HG02759 (cell line): ENCODE results near the gene SNX12.
A peak's percentile ranks its signal among the peaks of the same experiment; 100 is the strongest.

Experiments used
- ATAC-seq: cut with Tn5 transposase; IDR thresholded peaks from one replicate; pipeline ENCODE4 v1.9.1; 2021; ENCODE audit warnings: mild to moderate bottlenecking, moderate library complexity; ENCODE audit not compliant: unreplicated experiment

SNX12 gene

DNA sequence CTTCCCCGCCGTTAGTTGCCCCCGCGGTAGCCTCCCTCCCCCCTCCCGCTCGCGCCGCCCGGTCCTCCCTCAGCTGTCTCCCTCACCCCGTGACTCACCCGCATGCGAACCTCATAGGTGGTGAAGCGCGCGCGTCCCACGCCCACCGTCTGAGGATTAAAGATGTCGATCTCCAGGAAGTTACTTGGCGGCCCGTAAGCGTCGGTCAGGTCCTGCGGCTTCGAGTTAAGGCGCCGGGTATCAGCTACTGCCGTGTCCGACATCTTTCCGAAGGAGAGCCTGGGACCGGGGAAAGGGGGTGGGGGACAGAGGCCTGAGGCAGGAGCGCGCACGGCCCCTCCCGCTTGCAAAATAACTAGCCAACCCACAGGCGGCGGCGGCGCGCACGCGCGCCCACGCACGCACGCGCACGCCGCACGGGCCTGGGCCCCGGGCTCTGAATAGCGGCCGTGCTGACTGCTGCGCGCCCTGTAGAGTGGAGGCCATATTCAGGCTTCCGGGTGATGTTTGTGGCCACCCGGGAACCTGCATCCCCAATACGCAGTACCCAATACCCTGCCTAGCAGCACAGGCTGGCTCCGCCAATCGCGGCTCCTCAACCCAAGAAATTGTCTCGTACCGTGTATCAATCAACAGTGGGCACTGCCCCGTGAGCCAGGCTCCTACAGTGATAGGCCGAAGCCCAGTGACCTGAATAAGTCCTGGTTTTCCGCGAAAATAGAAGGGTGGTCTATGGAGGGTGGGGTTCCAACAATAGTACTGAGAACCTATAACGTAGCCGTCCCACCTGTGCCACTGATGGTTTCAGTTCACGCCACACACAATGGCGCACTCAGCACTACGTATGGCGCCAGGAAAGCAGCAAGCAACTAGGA, at the start of gene SNX12:
Gene SNX12, minus strand, starts transcription at position 291 of the 875 bp plus-strand sequence. Its CDS starts 28 bp downstream, at position 263.
- ATAC-seq = peak; percentile 94

DNA sequence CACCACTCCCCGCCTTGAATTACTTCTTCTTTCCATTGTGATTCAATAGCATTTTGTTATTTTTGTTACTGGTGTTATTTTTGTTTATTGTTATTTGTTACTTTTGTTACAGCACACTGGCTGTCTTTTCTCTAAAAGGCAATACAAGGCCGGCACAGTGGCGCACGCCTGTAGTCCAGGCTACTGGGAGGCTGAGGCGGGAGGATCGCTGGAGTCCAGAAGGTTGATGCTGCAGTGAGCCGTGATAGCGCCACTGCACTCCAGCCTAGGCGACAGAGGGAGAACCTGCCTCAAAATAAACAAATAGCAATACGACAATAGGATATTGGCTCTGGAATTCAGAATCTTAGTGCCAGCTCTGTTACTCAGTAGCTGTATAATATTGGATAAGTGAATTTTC, 49.2 kb upstream of the SNX12 start:
- no peak for ATAC-seq

DNA sequence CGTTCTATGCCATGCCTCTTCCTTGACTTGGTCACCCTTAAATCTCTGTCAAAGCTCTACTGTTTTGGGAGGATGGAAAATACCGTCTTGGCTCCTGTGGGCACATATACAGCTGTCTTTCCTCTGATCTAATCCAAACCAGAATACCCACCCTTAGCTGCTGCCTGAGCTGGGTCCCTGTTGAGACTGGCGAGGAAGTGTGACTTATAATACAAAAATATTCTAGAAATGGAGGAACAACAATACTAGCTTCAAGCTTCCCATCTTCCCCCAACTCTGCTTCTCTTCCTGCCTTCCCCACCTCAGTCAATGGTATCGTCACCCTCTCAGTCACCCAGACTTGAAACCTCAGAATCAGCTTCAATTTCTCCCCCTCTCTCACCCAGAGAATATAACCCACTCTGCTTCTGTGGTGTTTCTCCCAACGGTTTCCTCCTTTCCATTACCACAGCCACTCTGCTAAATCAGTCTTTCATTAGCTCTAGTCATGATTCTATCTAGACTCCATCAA, 43.8 kb upstream of the SNX12 start:
- peak; percentile 30 for ATAC-seq

DNA sequence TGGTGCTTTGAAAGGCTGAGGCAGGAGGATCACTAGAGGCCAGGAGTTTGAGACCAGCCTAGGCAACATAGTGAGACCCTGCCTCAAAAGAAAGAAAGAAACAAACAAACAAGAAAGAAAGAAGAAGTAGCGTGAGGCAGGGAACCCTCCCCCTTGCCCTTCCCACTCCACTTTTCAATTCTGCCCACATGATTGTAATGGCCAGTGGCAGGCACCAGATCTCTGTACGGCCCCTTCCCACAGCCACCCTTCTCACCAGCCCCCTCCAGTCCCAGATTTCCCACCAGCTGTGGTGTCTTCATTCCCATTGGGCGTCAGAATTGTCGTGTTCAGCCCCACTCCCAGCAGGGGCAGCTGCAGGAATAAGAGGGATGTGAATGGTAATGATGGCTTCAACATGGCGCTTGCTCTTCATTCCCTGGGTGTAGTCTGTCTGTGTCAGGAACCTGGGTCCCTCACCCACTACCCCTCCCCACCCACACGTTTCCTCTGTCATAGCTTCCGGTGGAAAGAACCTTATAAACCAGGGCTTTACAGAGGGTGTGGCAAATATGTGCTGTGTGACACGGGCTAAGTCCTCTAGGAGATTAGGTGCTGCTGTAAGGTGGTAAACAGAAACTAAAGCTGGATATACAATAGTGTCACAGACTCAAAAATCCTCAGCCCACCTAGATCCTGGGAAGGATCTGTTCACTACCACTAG, 43.2 kb upstream of the SNX12 start, which contains the start of gene IL2RG:
Gene IL2RG, minus strand, starts transcription at position 437 of the 703 bp plus-strand sequence. Its CDS starts 38 bp downstream, at position 399.
- ATAC-seq = peak; percentile 96

DNA sequence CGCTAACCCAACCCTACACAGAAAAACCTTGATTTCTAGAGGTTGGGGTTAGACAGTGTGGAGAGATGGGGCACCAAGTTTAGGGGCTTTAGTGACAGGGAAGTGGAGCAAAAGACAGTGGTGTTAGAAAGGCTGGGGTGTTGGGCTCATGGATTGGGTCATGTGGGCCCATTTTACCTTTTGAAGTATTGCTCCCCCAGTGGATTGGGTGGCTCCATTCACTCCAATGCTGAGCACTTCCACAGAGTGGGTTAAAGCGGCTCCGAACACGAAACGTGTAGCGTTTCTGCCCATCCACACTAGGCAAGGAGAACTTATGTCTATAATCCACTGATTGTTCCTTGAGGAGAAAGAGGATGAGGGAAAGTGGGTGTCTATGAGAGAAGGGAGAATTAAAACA, 40.9 kb upstream of the SNX12 start:
- ATAC-seq = no peak

DNA sequence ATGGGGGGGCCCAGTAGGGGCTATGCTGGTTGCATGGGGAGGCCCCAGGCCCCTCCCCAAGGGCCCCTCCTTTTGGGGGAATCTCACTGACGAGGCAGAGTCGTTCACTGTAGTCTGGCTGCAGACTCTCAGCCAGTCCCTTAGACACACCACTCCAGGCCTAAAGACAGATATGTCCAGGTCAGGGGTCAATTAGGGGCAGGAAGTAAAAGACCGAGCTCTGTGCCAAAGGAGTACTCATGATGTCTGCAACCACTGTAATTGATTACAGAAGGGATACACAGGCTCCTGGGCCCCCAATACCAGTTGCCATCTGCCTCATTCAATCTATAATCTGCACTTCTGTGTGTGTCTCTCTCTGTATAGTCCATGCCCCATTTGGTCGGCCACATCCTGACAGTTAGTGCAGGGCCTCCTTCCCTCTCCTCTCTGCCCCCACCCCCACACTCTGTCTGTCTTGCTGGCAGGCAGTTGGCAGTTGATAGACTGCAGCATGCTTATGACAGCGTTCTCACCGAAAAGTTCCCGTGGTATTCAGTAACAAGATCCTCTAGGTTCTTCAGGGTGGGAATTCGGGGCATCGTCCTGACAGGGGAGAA, 39.7 kb upstream of the SNX12 start:
- ATAC-seq = no peak

DNA sequence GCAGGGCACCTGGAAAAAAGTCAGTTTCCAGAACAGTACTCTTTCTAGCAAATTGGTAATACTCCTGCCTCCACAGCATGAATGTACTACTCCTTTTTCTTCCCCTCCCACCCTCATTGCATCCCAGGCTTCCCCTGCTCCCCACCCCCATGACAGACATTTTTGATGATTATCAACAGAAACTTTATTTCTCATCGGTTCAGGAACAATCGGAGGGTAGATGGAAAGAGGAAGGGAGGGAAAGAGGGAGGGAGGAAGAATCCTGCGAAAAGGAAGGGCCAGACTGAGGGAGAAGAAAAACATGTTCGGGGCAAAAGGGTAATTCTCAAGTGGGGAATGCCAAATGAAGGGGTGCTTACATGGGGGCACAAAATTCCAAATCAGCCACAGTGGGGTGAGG, 39.1 kb upstream of the SNX12 start:
- no peak for ATAC-seq

DNA sequence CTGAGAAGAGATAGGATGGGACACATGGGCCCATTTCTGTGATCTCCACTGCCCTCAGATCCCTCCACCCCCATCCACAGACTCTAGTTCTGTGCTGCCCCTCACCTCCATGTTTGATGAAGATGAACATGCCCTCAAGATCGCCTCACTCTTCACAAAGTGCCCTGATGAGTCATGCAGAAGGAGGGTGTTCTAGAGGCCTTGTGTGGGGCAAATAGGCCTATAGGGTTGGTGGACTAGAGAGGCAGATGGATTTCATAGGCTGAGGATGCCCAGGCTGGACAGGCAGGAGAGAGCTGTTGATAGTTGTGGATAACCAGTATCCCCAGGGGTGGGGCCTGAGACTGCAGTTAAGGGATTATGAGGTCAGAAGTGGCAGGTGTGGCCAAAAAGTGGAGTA, 38.3 kb upstream of the SNX12 start, which contains the start of gene CXorf65:
Gene CXorf65, minus strand, starts transcription at position 314 of the 400 bp plus-strand sequence. Its CDS starts 184 bp downstream, at position 130.
- ATAC-seq = no peak

DNA sequence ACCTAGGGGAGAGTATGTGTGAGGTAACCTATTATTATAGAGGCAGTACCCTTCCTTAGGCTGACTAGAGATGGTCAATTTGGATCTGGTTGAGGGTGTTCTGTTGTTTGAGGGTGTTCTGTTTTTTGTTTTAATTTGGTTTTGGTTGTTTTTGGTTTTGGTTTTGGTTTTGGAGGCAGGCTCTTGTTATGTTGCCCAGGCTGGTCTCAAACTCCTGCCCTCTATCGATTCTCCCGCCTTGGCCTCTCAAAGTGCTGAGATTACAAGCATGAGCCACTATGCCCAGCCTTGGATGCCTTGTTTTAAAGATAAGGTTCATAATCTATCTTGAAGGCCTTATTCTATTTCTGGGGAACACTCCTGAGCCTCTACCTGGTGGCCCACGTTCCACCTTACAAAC, 37.5 kb upstream of the SNX12 start:
- ATAC-seq = no peak

DNA sequence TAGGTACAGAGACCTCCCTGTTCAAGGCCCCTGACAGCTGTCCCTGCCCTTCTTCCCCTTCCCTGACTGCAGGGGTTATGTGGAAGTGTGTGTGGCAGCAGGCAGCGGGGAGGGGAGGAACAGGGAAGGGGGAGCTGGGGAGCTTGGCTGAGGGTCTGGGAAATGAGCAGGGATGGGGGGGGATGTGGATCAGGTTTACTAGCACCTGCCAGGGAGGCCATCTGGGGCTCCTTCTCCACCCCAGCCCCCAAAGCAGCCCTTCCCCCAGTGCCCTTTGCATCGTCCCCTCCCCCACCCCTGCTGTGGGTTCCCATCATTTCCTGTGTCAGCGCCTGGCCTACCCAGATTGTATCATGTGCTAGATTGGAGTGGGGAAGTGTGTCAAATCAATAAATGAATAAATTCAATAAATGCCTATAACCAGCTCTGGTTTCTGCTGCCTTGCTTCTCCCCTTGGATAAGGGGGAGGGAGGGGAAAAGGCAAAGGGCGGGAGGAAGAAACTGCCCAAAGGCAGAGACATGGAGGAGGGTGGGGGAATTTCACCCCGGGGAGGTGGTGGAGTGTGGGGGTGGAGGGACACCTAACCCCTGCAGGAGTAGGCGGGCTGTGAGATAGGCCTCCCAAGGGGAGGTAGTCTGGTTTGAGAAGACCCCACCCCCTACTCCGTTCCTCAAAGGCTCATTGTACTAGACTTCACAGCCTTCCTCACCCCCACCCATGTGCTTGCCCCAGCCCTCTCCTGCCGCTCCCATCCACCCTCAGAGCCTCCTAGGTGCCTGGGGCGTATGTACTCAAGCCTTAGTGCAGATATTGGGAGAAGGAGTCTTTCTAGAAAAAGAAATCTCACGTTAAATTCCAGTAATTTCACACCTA, 35.2 kb upstream of the SNX12 start:
- peak; percentile 65 for ATAC-seq

DNA sequence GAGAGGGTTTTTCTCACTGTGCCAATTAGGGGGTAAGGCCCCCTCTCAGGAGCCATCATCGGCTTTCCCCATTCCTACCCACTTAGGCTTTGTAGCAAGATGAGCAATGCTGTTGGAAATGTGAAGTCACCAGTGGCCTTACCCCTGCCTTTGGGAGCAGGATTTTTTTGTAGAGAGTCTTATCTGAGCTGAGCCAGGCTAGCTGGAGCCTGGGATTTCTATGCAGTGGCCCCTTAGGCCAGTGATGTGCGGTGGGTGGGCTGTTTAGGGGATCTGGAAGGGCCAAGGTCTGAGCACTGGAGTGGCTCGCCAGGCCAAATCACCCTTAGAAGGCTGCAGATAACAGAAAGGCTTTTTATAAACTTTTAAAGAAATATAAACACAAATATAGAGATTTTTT, 34.2 kb upstream of the SNX12 start:
- no peak for ATAC-seq

DNA sequence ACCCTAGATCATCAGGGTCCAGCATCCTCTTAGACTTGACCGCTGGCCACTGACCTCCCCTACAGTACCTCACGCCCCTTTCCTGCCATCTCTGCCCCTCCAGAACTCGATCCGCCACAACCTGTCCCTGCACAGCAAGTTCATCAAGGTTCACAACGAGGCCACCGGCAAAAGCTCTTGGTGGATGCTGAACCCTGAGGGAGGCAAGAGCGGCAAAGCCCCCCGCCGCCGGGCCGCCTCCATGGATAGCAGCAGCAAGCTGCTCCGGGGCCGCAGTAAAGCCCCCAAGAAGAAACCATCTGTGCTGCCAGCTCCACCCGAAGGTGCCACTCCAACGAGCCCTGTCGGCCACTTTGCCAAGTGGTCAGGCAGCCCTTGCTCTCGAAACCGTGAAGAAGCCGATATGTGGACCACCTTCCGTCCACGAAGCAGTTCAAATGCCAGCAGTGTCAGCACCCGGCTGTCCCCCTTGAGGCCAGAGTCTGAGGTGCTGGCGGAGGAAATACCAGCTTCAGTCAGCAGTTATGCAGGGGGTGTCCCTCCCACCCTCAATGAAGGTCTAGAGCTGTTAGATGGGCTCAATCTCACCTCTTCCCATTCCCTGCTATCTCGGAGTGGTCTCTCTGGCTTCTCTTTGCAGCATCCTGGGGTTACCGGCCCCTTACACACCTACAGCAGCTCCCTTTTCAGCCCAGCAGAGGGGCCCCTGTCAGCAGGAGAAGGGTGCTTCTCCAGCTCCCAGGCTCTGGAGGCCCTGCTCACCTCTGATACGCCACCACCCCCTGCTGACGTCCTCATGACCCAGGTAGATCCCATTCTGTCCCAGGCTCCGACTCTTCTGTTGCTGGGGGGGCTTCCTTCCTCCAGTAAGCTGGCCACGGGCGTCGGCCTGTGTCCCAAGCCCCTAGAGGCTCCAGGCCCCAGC, 32.7 kb upstream of the SNX12 start:
- ATAC-seq = no peak

DNA sequence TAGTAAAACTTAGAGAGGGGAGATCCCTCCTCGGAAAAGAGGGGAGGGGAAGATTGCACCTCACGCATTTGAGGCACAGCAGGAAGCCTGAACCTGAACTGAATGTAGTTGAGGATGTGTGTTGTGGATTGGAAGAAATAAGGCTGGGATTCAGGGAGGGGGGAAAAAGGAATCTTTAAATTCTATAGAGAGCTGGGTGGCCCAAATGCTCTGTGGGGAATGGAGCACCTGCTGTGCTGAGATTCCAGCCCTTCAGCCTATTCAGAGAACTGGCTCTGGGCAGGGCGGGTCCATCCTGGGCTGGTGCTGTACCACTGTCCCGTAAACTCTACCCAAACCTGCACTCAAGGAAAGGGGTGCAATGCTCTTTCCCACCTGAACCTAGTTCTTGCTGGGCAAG, 31.6 kb upstream of the SNX12 start:
- no peak for ATAC-seq

DNA sequence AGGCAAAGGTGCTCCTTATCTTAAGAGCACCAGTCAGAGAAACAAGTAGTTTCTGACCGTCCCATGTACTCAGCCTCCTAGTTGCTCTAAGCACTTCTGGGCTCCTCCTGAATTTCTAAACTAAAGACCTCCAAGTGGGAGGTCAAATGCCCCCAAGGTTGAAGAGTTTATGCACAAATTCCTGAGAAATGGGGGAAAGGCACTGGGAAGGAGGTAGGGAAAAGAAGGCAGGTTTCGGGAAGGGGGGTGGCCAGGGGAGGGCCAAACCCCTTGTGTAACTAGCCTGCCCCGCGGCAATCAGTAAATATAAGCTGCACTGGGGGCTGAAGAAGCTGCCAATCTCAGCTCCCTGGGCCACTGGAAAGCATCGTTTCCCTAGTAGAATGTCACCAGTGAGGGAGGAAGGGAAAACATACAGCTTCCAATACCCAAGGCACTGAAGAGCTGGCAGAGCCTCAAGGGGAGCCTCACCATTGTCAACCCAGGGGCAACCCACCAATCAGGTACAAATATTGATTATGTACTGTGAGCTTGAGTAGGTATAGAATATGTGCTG, 30.9 kb upstream of the SNX12 start:
- no peak for ATAC-seq

DNA sequence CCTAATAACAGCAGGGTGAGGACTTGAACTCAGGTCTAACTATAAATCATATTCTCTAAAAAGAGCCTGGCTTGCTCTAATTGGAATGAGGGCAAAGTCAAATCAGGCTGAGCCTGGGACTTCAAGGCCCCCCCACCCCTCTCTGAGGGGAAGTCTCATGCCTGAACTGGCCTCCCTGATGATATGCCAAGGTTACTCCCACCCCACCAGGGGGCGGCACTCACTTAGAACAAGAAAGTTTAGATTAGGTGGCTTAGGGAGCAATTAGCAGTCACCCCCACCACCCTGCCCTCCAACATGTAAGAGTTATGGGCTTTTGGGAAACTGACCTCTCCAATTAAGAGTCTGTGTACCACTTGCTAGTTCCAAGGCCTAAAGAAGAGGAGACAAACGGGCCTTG, 30.2 kb upstream of the SNX12 start:
- no peak for ATAC-seq

DNA sequence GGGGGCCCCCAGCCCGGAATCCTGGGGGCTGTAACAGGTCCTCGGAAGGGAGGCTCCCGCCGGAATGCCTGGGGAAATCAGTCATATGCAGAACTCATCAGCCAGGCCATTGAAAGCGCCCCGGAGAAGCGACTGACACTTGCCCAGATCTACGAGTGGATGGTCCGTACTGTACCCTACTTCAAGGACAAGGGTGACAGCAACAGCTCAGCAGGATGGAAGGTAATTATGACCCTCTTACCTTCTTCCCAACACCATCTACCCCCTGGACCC, 28.6 kb upstream of the SNX12 start:
- no peak for ATAC-seq

DNA sequence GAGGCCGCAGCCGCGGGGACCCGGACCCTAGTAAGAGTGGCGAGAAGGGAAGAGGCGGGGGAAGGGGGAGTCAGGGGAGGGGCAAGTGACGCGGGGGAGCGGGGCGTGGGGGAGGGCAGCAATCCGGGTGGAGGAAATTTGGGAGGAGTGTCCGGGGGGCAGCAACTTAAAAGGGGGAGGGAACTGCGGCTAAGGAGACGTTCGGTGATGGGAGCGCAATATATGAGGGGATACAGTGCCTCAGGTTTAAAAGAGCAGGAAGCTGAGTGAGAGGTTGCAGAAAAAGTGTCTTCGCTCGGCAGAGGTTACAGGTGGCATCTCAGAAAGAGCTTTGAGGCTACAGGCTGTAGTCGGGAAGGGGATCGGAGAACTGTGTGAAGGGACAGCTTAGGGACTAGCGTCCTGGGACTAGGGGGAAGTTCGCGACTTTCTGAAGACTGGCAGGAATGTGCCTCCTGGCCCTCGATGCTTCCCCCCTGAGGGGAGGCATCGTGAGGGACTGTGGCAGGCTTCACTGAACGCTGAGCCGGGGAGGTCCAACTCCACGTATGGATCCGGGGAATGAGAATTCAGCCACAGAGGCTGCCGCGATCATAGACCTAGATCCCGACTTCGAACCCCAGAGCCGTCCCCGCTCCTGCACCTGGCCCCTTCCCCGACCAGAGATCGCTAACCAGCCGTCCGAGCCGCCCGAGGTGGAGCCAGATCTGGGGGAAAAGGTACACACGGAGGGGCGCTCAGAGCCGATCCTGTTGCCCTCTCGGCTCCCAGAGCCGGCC, 28.0 kb upstream of the SNX12 start:
- peak; percentile 26 for ATAC-seq

DNA sequence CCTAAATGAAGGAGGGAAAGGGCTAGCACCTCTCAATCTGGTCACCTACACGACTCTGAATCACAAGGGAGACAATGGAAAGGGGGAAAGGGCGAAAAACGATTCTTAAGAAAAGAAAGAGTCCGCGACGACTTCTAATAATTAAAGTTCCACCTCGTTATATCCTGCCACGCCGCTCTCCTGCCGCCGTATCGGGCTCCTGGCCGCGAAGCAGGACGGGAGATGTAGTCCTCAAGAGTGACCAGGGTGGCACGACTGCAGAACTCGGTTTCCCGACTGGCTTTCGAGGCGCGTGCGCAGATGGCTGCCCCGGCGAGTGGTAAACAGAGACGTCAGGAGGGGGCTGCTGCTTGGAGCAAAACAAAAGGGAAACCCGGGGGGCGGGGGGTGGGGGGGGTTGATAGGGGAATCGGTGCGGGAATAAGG, 27.4 kb upstream of the SNX12 start, which contains the start of gene FOXO4:
Gene FOXO4, plus strand, starts transcription at position 297 of the 426 bp plus-strand sequence. CDS start 678 bp downstream, outside the sequence.
- ATAC-seq = peak; percentile 91
